GM21528 (cell line): ENCODE data around the gene RAD23A.

Experiments
- ATAC-seq: cut with Tn5 transposase; IDR thresholded peaks from one replicate; pipeline ENCODE4 v1.9.1; 2021; ENCODE audit warnings: mild to moderate bottlenecking, moderate library complexity; ENCODE audit not compliant: unreplicated experiment, low FRiP score

The RAD23A gene

GRCh38 chr19:13001166-13001501 is 55.5 kb downstream of the RAD23A start:
- ATAC-seq, result no peak

DNA sequence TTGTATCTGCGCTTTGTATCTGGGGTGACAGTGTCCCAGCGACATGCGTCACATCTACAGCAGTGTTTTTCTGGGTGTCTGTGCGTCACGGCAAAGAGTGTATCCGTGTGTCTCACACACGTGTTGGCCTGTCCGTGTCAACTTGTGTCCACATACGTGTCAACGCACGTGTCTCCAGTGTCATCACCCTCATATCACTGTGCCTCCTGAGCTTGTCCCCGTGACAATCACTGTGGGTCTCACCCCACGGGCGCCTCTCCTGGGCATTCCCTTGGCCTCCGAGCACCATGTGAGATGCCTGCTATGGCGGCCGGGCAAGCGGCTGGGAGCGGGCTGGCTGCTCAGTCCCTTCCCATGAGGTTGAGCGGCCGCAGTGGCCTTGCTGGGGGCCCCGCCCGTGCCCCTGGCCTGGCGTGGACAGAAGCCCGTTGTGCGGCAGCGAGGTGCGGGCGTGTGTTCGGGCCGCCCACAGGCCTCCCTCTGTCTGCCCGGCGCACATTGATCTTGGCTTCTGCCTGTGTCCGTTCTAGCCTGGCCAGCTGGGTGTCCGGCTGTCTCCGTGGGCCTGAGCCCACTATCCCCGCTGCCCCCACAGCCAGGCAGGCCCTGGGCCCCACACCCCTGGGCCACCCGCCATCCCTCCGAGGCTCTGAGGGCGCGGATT is 56.0 kb downstream of the RAD23A start:
- ATAC-seq, result no peak

- ATAC-seq, result no peak
Measured at GRCh38 chr19:13002166-13002898, 56.7 kb downstream of the RAD23A start.

DNA sequence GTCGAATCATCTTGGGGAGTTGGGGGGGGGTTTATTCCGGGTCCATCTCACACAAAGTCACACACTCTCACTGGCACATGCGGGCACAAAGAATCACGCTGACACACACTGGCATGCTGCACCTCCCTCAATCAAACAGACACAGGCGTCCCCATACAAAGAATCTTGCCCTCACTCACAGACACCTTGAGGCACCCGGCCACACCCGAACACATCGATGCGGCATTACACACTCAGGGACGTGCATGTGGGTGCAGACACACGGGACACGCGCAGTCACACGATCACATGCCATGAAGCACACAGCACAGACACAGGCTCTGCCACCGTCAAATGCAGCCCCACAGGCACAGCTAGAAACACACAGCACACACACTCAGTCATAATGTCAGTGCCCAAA is 57.4 kb downstream of the RAD23A start:
- ATAC-seq, result no peak
